ENCODE results near the gene RNF5.

RNF5 gene

GRCh38 chr6:32175322-32175710 is 2.9 kb upstream of the RNF5 start:
- H3F3A ChIP-seq (ENCODE audit: insufficient read depth, low read length), result no peaks in the 10 kb centered on the region
- peak overlapping the region; percentile 96 for H3K4me2 ChIP-seq (ENCODE audit: low read length)
- H3K27me3 ChIP-seq (ENCODE audit: insufficient read depth, low read length), result no peaks in the 10 kb centered on the region
- peaks cover 12% of the 10 kb centered on the region; the same call in 1 of the 2 replicates for H3K79me2 ChIP-seq (ENCODE audit: insufficient read depth, low read length)
- no peaks in the 10 kb centered on the region for H3K9me3 ChIP-seq (ENCODE audit: low read length)
- H4K20me1 ChIP-seq (ENCODE audit: insufficient read depth, low read length), result no peaks in the 10 kb centered on the region
- TF ChIP-seq EZH2 (IDR thresholded peaks at IDR 0.05; ENCODE audit: borderline replicate concordance, low read length), result no peak
- TF ChIP-seq CTCF (IDR thresholded peaks at IDR 0.05; ENCODE audit: low read length), result no peak
- no peak overlapping the region for H2AFZ ChIP-seq (ENCODE audit: low read length)
- H3K9me2 ChIP-seq (ENCODE audit: low read depth, low read length), result no peaks in the 10 kb centered on the region
- H3K27ac ChIP-seq (ENCODE audit: low read depth, low read length, poor library complexity, severe bottlenecking), result peak overlapping the region; percentile 20
- H3K36me3 ChIP-seq (ENCODE audit: insufficient read depth, low read length), result peaks cover 16% of the 10 kb centered on the region; the same call in 1 of the 2 replicates
- H3K4me1 ChIP-seq (ENCODE audit: insufficient read depth, low read length, severe bottlenecking), result peaks cover 56% of the 10 kb centered on the region
- H3K9ac ChIP-seq (ENCODE audit: low read length), result peak overlapping the region; percentile 96
- H3K4me3 ChIP-seq (ENCODE audit: low read depth, low read length, poor library complexity, severe bottlenecking), result peak overlapping the region; percentile 91

- Histone ChIP-seq H3K9ac (ENCODE audit: low read length) (peak within 1 kb of the TSS; percentile 96), H2AFZ (ENCODE audit: low read length) (no peak within 1 kb of the TSS)
These were observed 2.3 kb upstream of the RNF5 start, which contains the start of gene AGPAT1 for GRCh38 chr6:32175711-32176475. Gene AGPAT1, minus strand, starts transcription at chr6:32176084. Its CDS starts 4,588 bp downstream, at chr6:32171496.

GRCh38 chr6:32176476-32177182 is 1.6 kb upstream of the RNF5 start:
- H3K9me3 ChIP-seq (ENCODE audit: low read length), result no peaks in the 10 kb centered on the region
- peaks cover 56% of the 10 kb centered on the region for H3K4me1 ChIP-seq (ENCODE audit: insufficient read depth, low read length, severe bottlenecking)
- H3F3A ChIP-seq (ENCODE audit: insufficient read depth, low read length), result no peaks in the 10 kb centered on the region
- peak overlapping the region; percentile 70 for H3K9ac ChIP-seq (ENCODE audit: low read length)
- no peaks in the 10 kb centered on the region for H3K9me2 ChIP-seq (ENCODE audit: low read depth, low read length)
- peaks cover 12% of the 10 kb centered on the region; the same call in 1 of the 2 replicates for H3K79me2 ChIP-seq (ENCODE audit: insufficient read depth, low read length)
- no peak for TF ChIP-seq CTCF (IDR thresholded peaks at IDR 0.05; ENCODE audit: low read length)
- TF ChIP-seq EZH2 (IDR thresholded peaks at IDR 0.05; ENCODE audit: borderline replicate concordance, low read length), result no peak
- H3K27me3 ChIP-seq (ENCODE audit: insufficient read depth, low read length), result no peaks in the 10 kb centered on the region
- H3K4me2 ChIP-seq (ENCODE audit: low read length), result peak overlapping the region; percentile 80
- peak overlapping the region; percentile 91 for H3K4me3 ChIP-seq (ENCODE audit: low read depth, low read length, poor library complexity, severe bottlenecking)
- peaks cover 19% of the 10 kb centered on the region; the same call in 1 of the 2 replicates for H3K36me3 ChIP-seq (ENCODE audit: insufficient read depth, low read length)
- no peaks in the 10 kb centered on the region for H4K20me1 ChIP-seq (ENCODE audit: insufficient read depth, low read length)
- H2AFZ ChIP-seq (ENCODE audit: low read length), result no peak overlapping the region
- peak overlapping the region; percentile 87 for H3K27ac ChIP-seq (ENCODE audit: low read depth, low read length, poor library complexity, severe bottlenecking)

More at GRCh38 chr6:32175711-32176475, 2.3 kb upstream of the RNF5 start, which contains the start of gene AGPAT1:
- Histone ChIP-seq H3K27me3 (ENCODE audit: insufficient read depth, low read length) (no peaks in the 10 kb centered on the region), H3K36me3 (ENCODE audit: insufficient read depth, low read length) (peaks cover 15% of the 10 kb centered on the region; the same call in 1 of the 2 replicates), H4K20me1 (ENCODE audit: insufficient read depth, low read length) (no peaks in the 10 kb centered on the region), H3K9me2 (ENCODE audit: low read depth, low read length) (no peaks in the 10 kb centered on the region), H3K9me3 (ENCODE audit: low read length) (no peaks in the 10 kb centered on the region), H3K4me2 (ENCODE audit: low read length) (peak within 1 kb of the TSS; percentile 96), H3K4me1 (ENCODE audit: insufficient read depth, low read length, severe bottlenecking) (peaks cover 56% of the 10 kb centered on the region), H3K4me3 (ENCODE audit: low read depth, low read length, poor library complexity, severe bottlenecking) (peak within 1 kb of the TSS; percentile 91), H3K79me2 (ENCODE audit: insufficient read depth, low read length) (peaks cover 12% of the 10 kb centered on the region; the same call in 1 of the 2 replicates), H3F3A (ENCODE audit: insufficient read depth, low read length) (no peaks in the 10 kb centered on the region), H3K27ac (ENCODE audit: low read depth, low read length, poor library complexity, severe bottlenecking) (peak within 1 kb of the TSS; percentile 87)
- TF ChIP-seq EZH2 (IDR thresholded peaks at IDR 0.05; ENCODE audit: borderline replicate concordance, low read length) (no peak), CTCF (IDR thresholded peaks at IDR 0.05; ENCODE audit: low read length) (no peak)
